ENCODE results near the gene TMPRSS11F.
"Not testable (repeated sequence)": the region's sequence is repeated elsewhere in the genome, so short reads cannot be mapped to it uniquely, and the experiment has no call there.

TMPRSS11F gene

DNA sequence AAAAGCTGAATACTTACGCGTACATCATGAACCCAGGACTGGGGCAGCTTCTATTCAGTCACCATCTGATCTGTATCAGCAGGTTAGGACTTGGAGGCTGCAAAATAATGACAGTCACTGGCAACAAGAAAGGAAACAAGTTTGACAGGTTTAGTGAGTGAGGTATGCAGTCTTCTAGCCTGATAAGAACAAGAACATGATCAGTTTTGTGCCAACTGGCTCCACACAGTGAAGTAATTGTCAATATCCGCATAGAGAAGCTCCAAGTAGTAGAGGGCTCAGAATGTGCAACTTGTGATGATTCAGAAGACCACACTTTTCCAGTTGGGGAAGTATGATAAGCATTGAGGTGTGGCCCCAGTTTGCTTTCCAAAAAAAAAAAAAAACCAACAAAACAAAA lies at the start of gene TMPRSS11F:
Gene TMPRSS11F, minus strand, starts transcription at position 77 of the 400 bp plus-strand sequence. Its CDS starts 49 bp downstream, at position 28.
- Histone ChIP-seq H3K36me3 (ENCODE audit: insufficient read depth, low read length) (no peaks in the 10 kb centered on the region), H3K4me1 (ENCODE audit: insufficient read depth, low read length) (no peaks in the 10 kb centered on the region), H3K4me3 (ENCODE audit: low read length) (no peak within 1 kb of the TSS)

DNA sequence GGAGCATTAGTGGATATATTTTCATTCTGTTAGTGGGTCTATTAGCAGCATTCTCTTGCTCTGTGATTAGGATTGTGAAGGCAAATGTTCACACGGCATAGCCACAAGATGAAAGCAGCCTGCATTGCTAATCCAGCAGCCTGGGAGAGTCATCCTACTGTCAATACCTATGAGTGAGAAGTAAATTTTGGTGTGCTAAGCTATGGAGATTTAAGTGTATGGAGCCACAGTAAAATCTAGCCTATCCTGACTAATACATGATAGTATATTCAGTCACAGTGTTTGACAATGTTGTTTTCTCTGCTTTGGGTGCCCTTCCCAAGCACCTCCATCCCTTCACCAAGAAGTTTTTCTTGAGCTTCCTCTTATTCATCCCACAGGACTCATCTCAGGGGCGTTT lies 47.2 kb upstream of the TMPRSS11F start:
- H2AFZ ChIP-seq (ENCODE audit: low read depth, low read length): no peak overlapping the region
- H3K9me3 ChIP-seq (ENCODE audit: low read length): no peaks in the 10 kb centered on the region
- no peaks in the 10 kb centered on the region for H3K27me3 ChIP-seq (ENCODE audit: insufficient read depth, low read length)
- no peaks in the 10 kb centered on the region for H3K36me3 ChIP-seq (ENCODE audit: insufficient read depth, low read length)
- no peaks in the 10 kb centered on the region for H3K4me1 ChIP-seq (ENCODE audit: insufficient read depth, low read length)
- no peak overlapping the region for H3K4me3 ChIP-seq (ENCODE audit: low read length)

More for the DNA sequence above, at the start of gene TMPRSS11F:
- H3K27me3 ChIP-seq (ENCODE audit: insufficient read depth, low read length): no peaks in the 10 kb centered on the region
- H2AFZ ChIP-seq (ENCODE audit: low read depth, low read length): no peak within 1 kb of the TSS
- H3K9me3 ChIP-seq (ENCODE audit: low read length): no peaks in the 10 kb centered on the region

DNA sequence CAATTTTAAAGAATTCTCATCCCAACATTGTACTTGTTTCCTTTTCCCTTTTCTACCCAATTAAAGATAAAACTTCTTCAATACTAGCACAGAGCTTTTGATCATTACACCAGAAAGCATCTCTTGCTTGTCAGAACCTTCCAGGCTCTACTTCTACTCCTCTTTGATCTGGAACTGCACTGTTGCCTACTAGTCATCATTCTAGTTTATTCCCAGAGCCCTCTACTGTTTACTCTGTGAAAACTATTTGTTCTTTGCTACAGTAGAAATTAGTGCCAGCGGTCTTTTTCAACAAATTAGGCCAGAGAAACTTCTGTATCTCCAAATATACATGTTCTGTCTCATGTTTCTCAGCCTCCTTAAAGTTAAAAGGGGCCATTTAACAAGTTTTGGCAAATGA lies 46.8 kb upstream of the TMPRSS11F start:
- Histone ChIP-seq H3K4me3 (ENCODE audit: low read length) (no peak overlapping the region), H3K36me3 (ENCODE audit: insufficient read depth, low read length) (no peaks in the 10 kb centered on the region), H3K9me3 (ENCODE audit: low read length) (no peaks in the 10 kb centered on the region), H3K27me3 (ENCODE audit: insufficient read depth, low read length) (no peaks in the 10 kb centered on the region), H3K4me1 (ENCODE audit: insufficient read depth, low read length) (no peaks in the 10 kb centered on the region), H2AFZ (ENCODE audit: low read depth, low read length) (no peak overlapping the region)

DNA sequence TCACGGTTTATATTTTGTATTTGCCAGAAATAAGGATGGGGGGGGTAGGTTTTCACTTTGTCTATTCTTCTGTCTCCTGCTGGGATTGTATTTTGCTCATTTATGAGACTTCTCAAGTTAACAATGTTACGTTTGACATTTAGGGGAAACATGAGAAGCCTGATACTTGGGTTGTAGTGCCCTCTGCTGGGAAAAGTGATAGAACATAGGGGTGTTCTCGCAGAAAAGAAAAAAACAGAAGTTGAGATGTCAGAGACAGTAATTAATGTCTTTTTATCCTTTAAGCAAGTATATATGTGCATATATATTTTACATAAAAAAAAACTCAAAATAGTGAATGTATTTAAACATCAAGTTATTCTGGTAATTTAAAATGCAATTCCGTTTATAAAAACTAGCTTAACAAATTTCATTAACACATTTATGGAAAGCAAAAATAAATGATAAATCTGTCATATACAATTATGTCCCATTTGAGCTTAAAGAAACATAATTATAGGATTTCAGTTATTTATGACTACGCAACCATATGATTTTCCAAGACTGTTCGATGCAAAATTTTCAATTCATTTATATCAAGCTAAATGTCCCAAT lies 46.0 kb upstream of the TMPRSS11F start:
- H3K4me1 ChIP-seq (ENCODE audit: insufficient read depth, low read length): no peaks in the 10 kb centered on the region
- H2AFZ ChIP-seq (ENCODE audit: low read depth, low read length): no peak overlapping the region
- H3K4me3 ChIP-seq (ENCODE audit: low read length): no peak overlapping the region
- no peaks in the 10 kb centered on the region for H3K36me3 ChIP-seq (ENCODE audit: insufficient read depth, low read length)
- no peaks in the 10 kb centered on the region for H3K9me3 ChIP-seq (ENCODE audit: low read length)
- no peaks in the 10 kb centered on the region for H3K27me3 ChIP-seq (ENCODE audit: insufficient read depth, low read length)

DNA sequence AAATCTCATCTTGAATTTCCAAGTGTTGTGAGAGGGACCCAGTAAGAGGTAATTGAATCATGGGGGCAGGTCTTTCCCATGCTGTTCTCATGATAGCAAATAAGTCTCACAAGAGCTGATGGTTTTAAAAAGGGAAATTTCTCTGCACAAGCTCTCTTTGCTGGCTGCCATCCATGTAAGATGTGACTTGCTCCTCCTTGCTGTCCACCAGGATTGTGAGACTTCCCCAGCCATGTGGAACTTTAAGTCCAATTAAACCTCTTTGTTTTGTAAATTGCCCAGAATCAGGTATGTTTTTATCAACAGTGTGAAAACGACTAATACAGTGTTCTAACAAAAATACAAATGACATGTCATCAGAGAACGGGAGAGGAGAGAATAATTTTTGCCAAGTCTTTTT lies 44.7 kb upstream of the TMPRSS11F start:
- H3K4me3 ChIP-seq (ENCODE audit: low read length); H3K4me1 ChIP-seq (ENCODE audit: insufficient read depth, low read length); H3K27me3 ChIP-seq (ENCODE audit: insufficient read depth, low read length); H2AFZ ChIP-seq (ENCODE audit: low read depth, low read length); H3K9me3 ChIP-seq (ENCODE audit: low read length); H3K36me3 ChIP-seq (ENCODE audit: insufficient read depth, low read length): not testable (repeated sequence)

DNA sequence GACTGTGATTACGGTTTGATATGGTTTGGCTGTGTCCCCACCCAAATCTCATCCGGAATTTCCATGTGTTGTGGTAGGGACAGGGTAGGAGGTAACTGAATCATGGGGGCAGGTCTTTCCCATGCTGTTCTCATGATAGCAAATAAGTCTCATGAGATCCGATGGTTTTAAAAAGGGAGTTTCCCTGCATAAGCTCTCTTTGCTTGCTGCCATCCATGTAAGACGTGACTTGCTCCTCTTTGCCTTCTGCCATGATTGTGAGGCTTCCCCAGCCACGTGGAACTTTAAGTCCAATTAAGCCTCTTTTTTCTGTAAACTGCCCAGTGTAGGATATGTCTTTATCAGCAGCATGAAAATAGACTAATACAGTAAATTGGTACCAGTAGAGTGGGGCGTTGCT lies 42.5 kb upstream of the TMPRSS11F start:
- H3K27me3 ChIP-seq (ENCODE audit: insufficient read depth, low read length); H3K4me1 ChIP-seq (ENCODE audit: insufficient read depth, low read length); H3K9me3 ChIP-seq (ENCODE audit: low read length); H2AFZ ChIP-seq (ENCODE audit: low read depth, low read length); H3K36me3 ChIP-seq (ENCODE audit: insufficient read depth, low read length); H3K4me3 ChIP-seq (ENCODE audit: low read length): not testable (repeated sequence)

DNA sequence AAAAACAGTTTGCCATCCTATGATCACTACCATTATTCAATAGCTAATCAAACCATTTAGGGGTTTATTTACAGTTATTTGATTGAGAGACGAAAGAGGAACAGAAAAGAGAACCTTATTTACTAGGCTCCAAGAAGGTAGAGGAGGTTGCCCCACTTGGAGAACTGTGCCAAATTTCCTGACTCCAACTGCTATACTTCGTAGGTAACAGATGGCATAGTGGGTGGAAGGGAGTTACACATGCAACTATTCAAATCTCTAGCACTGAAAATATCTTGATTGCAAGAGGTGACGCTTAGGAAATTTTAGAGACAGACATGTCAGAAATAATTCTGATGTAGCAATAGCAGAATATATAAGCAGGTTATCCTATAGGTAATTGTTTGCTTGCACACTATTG lies 38.0 kb upstream of the TMPRSS11F start:
- no peaks in the 10 kb centered on the region for H3K4me1 ChIP-seq (ENCODE audit: insufficient read depth, low read length)
- H3K36me3 ChIP-seq (ENCODE audit: insufficient read depth, low read length): no peaks in the 10 kb centered on the region
- no peaks in the 10 kb centered on the region for H3K27me3 ChIP-seq (ENCODE audit: insufficient read depth, low read length)
- no peak overlapping the region for H3K4me3 ChIP-seq (ENCODE audit: low read length)
- H3K9me3 ChIP-seq (ENCODE audit: low read length): no peaks in the 10 kb centered on the region
- no peak overlapping the region for H2AFZ ChIP-seq (ENCODE audit: low read depth, low read length)

DNA sequence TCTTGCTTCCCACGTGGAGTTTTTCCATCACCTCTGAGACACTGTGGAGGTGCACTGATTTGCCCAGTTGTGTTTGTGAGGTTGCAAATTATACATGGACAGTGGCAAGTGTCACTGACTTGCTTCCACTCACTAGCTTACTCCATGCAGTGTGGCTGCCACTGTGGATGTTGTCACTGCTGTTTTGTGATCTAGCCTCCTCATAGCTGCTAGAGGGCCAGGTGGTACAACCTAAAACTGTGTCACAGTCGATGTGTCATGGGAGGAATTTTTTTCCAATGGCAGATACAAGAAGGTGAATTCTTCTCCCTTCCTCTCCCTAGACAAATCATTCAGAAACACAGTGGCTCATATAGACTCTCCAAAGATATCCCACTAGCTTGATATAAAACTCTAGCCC lies 37.5 kb upstream of the TMPRSS11F start:
- H3K36me3 ChIP-seq (ENCODE audit: insufficient read depth, low read length): no peaks in the 10 kb centered on the region
- H3K27me3 ChIP-seq (ENCODE audit: insufficient read depth, low read length): no peaks in the 10 kb centered on the region
- no peak overlapping the region for H3K4me3 ChIP-seq (ENCODE audit: low read length)
- H3K9me3 ChIP-seq (ENCODE audit: low read length): no peaks in the 10 kb centered on the region
- no peak overlapping the region for H2AFZ ChIP-seq (ENCODE audit: low read depth, low read length)
- no peaks in the 10 kb centered on the region for H3K4me1 ChIP-seq (ENCODE audit: insufficient read depth, low read length)

DNA sequence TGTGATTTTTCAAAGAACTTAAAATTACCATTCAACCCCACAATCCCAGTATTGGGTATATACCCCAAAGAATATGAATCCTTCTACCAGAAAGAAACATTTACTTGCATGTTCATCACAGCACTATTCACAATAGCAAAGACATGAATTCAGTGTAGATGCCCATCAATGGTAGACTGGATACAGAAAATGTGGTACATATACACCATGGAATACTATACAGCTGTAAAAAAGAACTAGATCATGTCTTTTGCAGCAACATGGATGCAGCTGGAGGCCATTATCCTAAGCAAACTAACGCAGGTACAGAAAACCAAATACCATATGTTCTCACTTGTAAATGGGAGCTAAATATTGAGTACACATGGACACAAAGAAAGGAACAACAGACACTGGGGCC lies 34.1 kb upstream of the TMPRSS11F start:
- H3K36me3 ChIP-seq (ENCODE audit: insufficient read depth, low read length): no peaks in the 10 kb centered on the region
- no peak overlapping the region for H2AFZ ChIP-seq (ENCODE audit: low read depth, low read length)
- no peaks in the 10 kb centered on the region for H3K9me3 ChIP-seq (ENCODE audit: low read length)
- H3K4me3 ChIP-seq (ENCODE audit: low read length): no peak overlapping the region
- no peaks in the 10 kb centered on the region for H3K27me3 ChIP-seq (ENCODE audit: insufficient read depth, low read length)
- H3K4me1 ChIP-seq (ENCODE audit: insufficient read depth, low read length): no peaks in the 10 kb centered on the region

DNA sequence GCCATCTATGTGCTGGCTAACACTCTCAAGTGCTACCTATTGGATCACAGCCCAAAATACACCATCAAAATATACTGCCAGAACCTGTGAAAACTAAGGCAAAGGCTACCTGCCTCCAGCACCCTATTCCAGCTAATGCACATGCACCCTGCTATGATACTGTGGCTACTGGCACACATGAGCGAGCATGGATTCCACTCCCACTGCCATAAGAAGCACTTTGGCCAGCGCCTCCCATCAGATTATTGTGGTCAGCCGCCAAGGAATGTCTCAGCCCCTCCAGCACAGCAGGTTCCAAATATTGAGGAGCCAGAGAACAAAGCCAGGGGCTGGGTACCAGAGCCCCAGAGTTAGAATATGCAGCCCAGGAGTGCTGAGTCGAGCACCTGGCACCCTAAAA lies 32.5 kb upstream of the TMPRSS11F start:
- Histone ChIP-seq H3K4me1 (ENCODE audit: insufficient read depth, low read length) (no peaks in the 10 kb centered on the region), H3K36me3 (ENCODE audit: insufficient read depth, low read length) (no peaks in the 10 kb centered on the region), H2AFZ (ENCODE audit: low read depth, low read length) (no peak overlapping the region), H3K4me3 (ENCODE audit: low read length) (no peak overlapping the region), H3K9me3 (ENCODE audit: low read length) (no peaks in the 10 kb centered on the region), H3K27me3 (ENCODE audit: insufficient read depth, low read length) (no peaks in the 10 kb centered on the region)

DNA sequence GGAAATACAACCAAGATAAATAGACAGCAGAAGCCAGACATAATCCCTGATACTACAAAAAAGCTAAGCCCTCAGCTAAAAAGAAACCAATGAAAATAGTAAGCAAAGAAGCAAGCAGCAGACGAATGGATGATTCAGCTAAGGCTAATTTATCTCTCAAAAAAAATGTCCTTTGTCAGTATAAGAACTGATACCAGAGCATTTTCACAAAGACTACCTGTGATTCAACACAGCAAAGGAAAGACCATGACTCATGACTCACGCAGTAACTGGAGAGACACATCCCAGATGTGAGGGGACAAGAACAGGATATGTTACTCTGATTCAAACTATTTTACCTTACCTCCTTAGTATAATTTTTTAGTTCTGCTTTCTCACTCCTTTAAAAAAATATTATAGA lies 22.7 kb upstream of the TMPRSS11F start:
- H2AFZ ChIP-seq (ENCODE audit: low read depth, low read length): no peak overlapping the region
- H3K9me3 ChIP-seq (ENCODE audit: low read length): no peaks in the 10 kb centered on the region
- no peaks in the 10 kb centered on the region for H3K27me3 ChIP-seq (ENCODE audit: insufficient read depth, low read length)
- no peak overlapping the region for H3K4me3 ChIP-seq (ENCODE audit: low read length)
- no peaks in the 10 kb centered on the region for H3K36me3 ChIP-seq (ENCODE audit: insufficient read depth, low read length)
- no peaks in the 10 kb centered on the region for H3K4me1 ChIP-seq (ENCODE audit: insufficient read depth, low read length)

DNA sequence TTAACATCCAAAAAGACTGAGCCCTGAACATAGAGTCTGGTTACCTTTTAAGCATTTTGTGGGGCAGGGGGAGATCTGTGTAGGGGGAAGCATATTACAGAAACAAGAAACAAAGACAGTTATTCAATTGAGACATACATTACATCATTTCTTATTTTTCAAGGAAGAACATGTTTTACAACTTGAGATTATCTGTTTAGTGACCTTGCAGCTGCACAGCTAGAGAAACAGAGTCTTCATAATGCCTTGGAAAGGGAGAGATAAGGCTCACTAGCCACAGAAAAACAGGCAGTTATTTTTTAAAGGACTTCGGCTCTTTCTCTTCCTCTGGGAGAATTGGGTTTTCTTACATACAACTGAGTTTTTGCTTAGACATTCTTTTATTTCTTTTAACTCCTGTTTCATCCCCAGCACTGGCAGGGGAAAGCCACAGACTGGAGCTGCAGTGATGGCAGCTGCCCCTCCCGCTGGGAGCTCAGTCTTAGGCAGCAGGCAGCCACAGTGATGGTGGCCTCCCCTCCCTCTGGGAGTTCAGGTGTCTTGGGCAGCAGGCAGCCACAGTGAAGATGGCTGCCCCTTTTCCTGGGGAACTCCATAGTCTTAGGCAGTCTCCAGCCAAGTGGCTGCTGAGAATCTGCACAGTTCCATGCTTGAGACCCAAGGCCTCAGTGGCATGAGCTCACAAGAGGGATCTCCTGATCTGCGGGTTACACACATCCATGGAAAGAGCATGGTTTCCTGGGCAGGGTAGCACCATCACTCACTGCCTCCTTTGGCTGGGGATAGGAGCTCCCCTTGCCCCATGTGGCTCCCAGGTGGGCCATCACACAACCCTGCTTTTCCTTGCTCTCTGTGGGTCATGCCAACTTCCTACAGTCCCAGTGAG lies 19.4 kb upstream of the TMPRSS11F start:
- Histone ChIP-seq H2AFZ (ENCODE audit: low read depth, low read length) (no peak overlapping the region), H3K27me3 (ENCODE audit: insufficient read depth, low read length) (no peaks in the 10 kb centered on the region), H3K36me3 (ENCODE audit: insufficient read depth, low read length) (no peaks in the 10 kb centered on the region), H3K4me3 (ENCODE audit: low read length) (no peak overlapping the region), H3K9me3 (ENCODE audit: low read length) (no peaks in the 10 kb centered on the region), H3K4me1 (ENCODE audit: insufficient read depth, low read length) (no peaks in the 10 kb centered on the region)

DNA sequence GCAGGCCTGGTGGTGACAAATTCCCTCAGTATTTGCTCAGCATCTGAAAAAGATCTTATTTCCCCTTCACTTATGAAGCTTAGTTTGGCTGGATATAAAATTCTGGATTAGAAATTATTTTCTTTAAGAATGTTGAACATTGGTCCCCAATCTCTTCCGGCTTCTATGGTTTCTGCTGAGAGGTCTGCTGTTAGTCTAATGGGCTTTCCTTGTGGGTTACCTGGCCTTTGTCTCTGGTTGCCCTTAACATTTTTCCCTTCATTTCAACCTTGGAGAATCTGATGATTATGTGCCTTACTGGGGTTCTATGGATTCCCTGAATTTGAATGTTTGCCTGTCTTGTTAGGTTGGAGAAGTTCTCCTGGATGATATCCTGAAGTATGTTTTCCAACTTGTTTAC lies 17.4 kb upstream of the TMPRSS11F start:
- Histone ChIP-seq H3K4me3 (ENCODE audit: low read length) (no peak overlapping the region), H3K4me1 (ENCODE audit: insufficient read depth, low read length) (no peaks in the 10 kb centered on the region), H2AFZ (ENCODE audit: low read depth, low read length) (no peak overlapping the region), H3K27me3 (ENCODE audit: insufficient read depth, low read length) (no peaks in the 10 kb centered on the region), H3K36me3 (ENCODE audit: insufficient read depth, low read length) (no peaks in the 10 kb centered on the region), H3K9me3 (ENCODE audit: low read length) (no peaks in the 10 kb centered on the region)

Measured in neuron (in vitro differentiated cells).